GM18858 (cell line): ENCODE data around the gene PTPA.
"Not testable (repeated sequence)": the region's sequence is repeated elsewhere in the genome, so short reads cannot be mapped to it uniquely, and the experiment has no call there.

Experiments used
- ATAC-seq: cut with Tn5 transposase; IDR thresholded peaks from one replicate; pipeline ENCODE4 v1.9.1; 2021; ENCODE audit not compliant: unreplicated experiment

The PTPA gene

GRCh38 chr9:129151469-129151868 is 40.3 kb downstream of the PTPA start:
- no peak for ATAC-seq

- no peak for ATAC-seq
These were observed 43.8 kb downstream of the PTPA start for GRCh38 chr9:129154866-129155477.

- no peak for ATAC-seq
These were observed 44.9 kb downstream of the PTPA start for GRCh38 chr9:129156163-129156562.

- ATAC-seq = no peak
These were observed 49.7 kb downstream of the PTPA start for GRCh38 chr9:129160712-129161533.

- ATAC-seq = no peak
These were observed 50.3 kb downstream of the PTPA start for GRCh38 chr9:129161534-129161837.

- no peak for ATAC-seq
These were observed 51.4 kb downstream of the PTPA start for GRCh38 chr9:129162497-129163197.

GRCh38 chr9:129163198-129163670 is 52.0 kb downstream of the PTPA start:
- ATAC-seq = not testable (repeated sequence)

GRCh38 chr9:129163753-129164152 is 52.5 kb downstream of the PTPA start:
- ATAC-seq = no peak

- ATAC-seq = no peak
These were observed 53.2 kb downstream of the PTPA start for GRCh38 chr9:129164246-129164930.

GRCh38 chr9:129165198-129165597 is 54.0 kb downstream of the PTPA start:
- ATAC-seq = no peak

GRCh38 chr9:129166623-129167557 is 55.7 kb downstream of the PTPA start:
- no peak for ATAC-seq

GRCh38 chr9:129170229-129170628 is 59.0 kb downstream of the PTPA start:
- ATAC-seq = no peak

- no peak for ATAC-seq
These were observed 61.0 kb downstream of the PTPA start for GRCh38 chr9:129171993-129172751.

GRCh38 chr9:129172816-129173215 is 61.6 kb downstream of the PTPA start:
- no peak for ATAC-seq

GRCh38 chr9:129173296-129174101 is 62.3 kb downstream of the PTPA start:
- ATAC-seq = no peak

- no peak for ATAC-seq
These were observed 63.0 kb downstream of the PTPA start for GRCh38 chr9:129174102-129174723.

GRCh38 chr9:129174724-129175514 is 63.7 kb downstream of the PTPA start:
- ATAC-seq = no peak

- ATAC-seq = no peak
These were observed 64.3 kb downstream of the PTPA start for GRCh38 chr9:129175515-129175824.
